Tibial nerve (tissue), 4 donors: Measurements from ENCODE around the gene FAM193B. TPM values are rescaled to one million over a fixed set of nuclear protein-coding genes. Genes with fewer than 3 reads are reported as not detected.

Experiments
- DNase-seq, 2 donors: peaks; one replicate each; pipeline ENCODE4 v3.0.0-alpha.2; 2019; ENCODE audit warnings: low spot score in 2 of 2
- H3K27ac ChIP-seq, 4 donors: fragments of 200-600 bp; sonication (generic) in 3 of 4; one replicate each; pipeline ENCODE4 v1.5.1; 2017 to 2019; ENCODE audit warnings: mild to moderate bottlenecking in 1 of 4
- H3K27me3 ChIP-seq, 2 donors: fragments of 200-600 bp; sonication (generic) in 1 of 2; one replicate each; pipeline versions ENCODE4 v1.5.1 to v1.6.0; 2017 to 2019
- H3K36me3 ChIP-seq, 3 donors: fragments of 200-600 bp; sonication (generic); one replicate each; pipeline ENCODE4 v1.5.1; 2018 to 2019
- H3K4me1 ChIP-seq, 4 donors: fragments of 200-600 bp; sonication (generic) in 3 of 4; one replicate each; pipeline ENCODE4 v1.5.1; 2017 to 2019
- H3K4me3 ChIP-seq, 4 donors: fragments of 200-600 bp; sonication (generic) in 3 of 4; one replicate each; pipeline ENCODE4 v1.5.1; 2017 to 2019; ENCODE audit warnings: mild to moderate bottlenecking in 1 of 4, moderate library complexity in 1 of 4
- H3K9me3 ChIP-seq, 4 donors: fragments of 200-600 bp; sonication (generic) in 3 of 4; one replicate each; pipeline ENCODE4 v1.5.1; 2017 to 2019
- CTCF ChIP-seq, 5 experiments: fragments of 200-600 bp in 3 of 5; fragments of 450-650 bp in 2 of 5; sonication (generic) in 3 of 5; IDR thresholded peaks; one replicate each; pipeline ENCODE4 v1.5.1; 2016 to 2019; ENCODE audit warnings: antibody characterized with exemption in 5 of 5, mild to moderate bottlenecking in 3 of 5, moderate library complexity in 2 of 5
- EP300 ChIP-seq, 2 donors: sonication (generic); formaldehyde crosslinking; IDR thresholded peaks; one replicate each; pipeline ENCODE4 v1.6.1; 2017; ENCODE audit warnings: antibody characterized with exemption in 2 of 2, mild to moderate bottlenecking in 1 of 2
- POLR2A ChIP-seq, 2 donors: fragments of 450-650 bp; IDR thresholded peaks; one replicate each; pipeline ENCODE4 v1.6.1; 2017; ENCODE audit warnings: antibody characterized with exemption in 2 of 2, mild to moderate bottlenecking in 2 of 2, moderate library complexity in 2 of 2
- whole genome bisulfite sequencing, 2 donors: methylation state at CpG; one replicate each; pipeline ENCODE4 v1.1.5; 2018; 5-methylcytosine and 5-hydroxymethylcytosine counted together
- total RNA-seq, 4 donors: library from RNA; depleted of rRNA; stranded (reverse); fragments of >200 nt; gene quantifications; one replicate each; pipeline ENCODE4 v1.1.0, GENCODE V29; 2016

FAM193B gene
- total RNA-seq, 4 donors from 2014 or later: 82.4 to 152 (median 115) TPM

- H3K4me3 ChIP-seq: peak overlapping the region in 2 of 4 donors; percentile 72 to 95
- WGBS, 2 donors: 87 to 96% methylated on average over 7 of the region's 7 CpGs
Measured at GRCh38 chr5:177515580-177515979, 38.8 kb downstream of the FAM193B start.

GRCh38 chr5:177514541-177514940, 39.8 kb downstream of the FAM193B start:
- WGBS, 2 donors: 94% methylated on average over 8 to 11 of the region's 11 CpGs
- H3K4me3 ChIP-seq: no peak overlapping the region
- H3K27me3 ChIP-seq: no peaks in the 10 kb centered on the region
- no peak overlapping the region for H3K27ac ChIP-seq
- TF ChIP-seq EP300 (IDR thresholded peaks at IDR 0.05) (no peak), POLR2A (IDR thresholded peaks at IDR 0.05) (no peak), CTCF (IDR thresholded peaks at IDR 0.05) (no peak)
- H3K9me3 ChIP-seq: no peaks in the 10 kb centered on the region
- H3K36me3 ChIP-seq: peaks cover 2 to 67% (median 13%) of the 10 kb centered on the region in 3 donors
- peaks cover 3 to 41% (median 12%) of the 10 kb centered on the region in 4 donors for H3K4me1 ChIP-seq
- DNase-seq: no peak

More at GRCh38 chr5:177515580-177515979, 38.8 kb downstream of the FAM193B start:
- peaks cover 2 to 69% (median 13%) of the 10 kb centered on the region in 3 donors for H3K36me3 ChIP-seq
- H3K4me1 ChIP-seq: peaks cover 3 to 34% (median 10%) of the 10 kb centered on the region in 4 donors
- no peaks in the 10 kb centered on the region for H3K9me3 ChIP-seq
- no peak for TF ChIP-seq EP300 (IDR thresholded peaks at IDR 0.05)
- TF ChIP-seq CTCF (IDR thresholded peaks at IDR 0.05): no peak
- TF ChIP-seq POLR2A (IDR thresholded peaks at IDR 0.05): no peak
- no peaks in the 10 kb centered on the region for H3K27me3 ChIP-seq
- no peak overlapping the region for H3K27ac ChIP-seq
- no peak for DNase-seq

- no peaks in the 10 kb centered on the region for H3K27me3 ChIP-seq
- TF ChIP-seq POLR2A (IDR thresholded peaks at IDR 0.05): no peak
- no peak for TF ChIP-seq EP300 (IDR thresholded peaks at IDR 0.05)
- H3K27ac ChIP-seq: no peak overlapping the region
- H3K9me3 ChIP-seq: no peaks in the 10 kb centered on the region
- H3K36me3 ChIP-seq: peaks cover 2 to 62% (median 13%) of the 10 kb centered on the region in 3 donors
- DNase-seq: no peak
- peaks cover 3 to 42% (median 12%) of the 10 kb centered on the region in 4 donors for H3K4me1 ChIP-seq
- no peak overlapping the region for H3K4me3 ChIP-seq
- 90 to 99% methylated on average over 15 of the region's 15 CpGs for WGBS, 2 donors
Measured at GRCh38 chr5:177513500-177513899, 40.9 kb downstream of the FAM193B start.

- Histone ChIP-seq H3K36me3 (peaks cover 2 to 62% (median 13%) of the 10 kb centered on the region in 3 donors), H3K4me3 (no peak overlapping the region), H3K27me3 (no peaks in the 10 kb centered on the region), H3K27ac (no peak overlapping the region), H3K9me3 (no peaks in the 10 kb centered on the region), H3K4me1 (peaks cover 3 to 42% (median 12%) of the 10 kb centered on the region in 4 donors)
- WGBS, 2 donors: 91 to 94% methylated on average over 16 of the region's 16 CpGs
- no peak for DNase-seq
- TF ChIP-seq POLR2A (IDR thresholded peaks at IDR 0.05): no peak
- no peak for TF ChIP-seq EP300 (IDR thresholded peaks at IDR 0.05)
- TF ChIP-seq CTCF (IDR thresholded peaks at IDR 0.05): no peak
Measured at GRCh38 chr5:177512736-177513380, 41.5 kb downstream of the FAM193B start.

- Histone ChIP-seq H3K4me3 (no peak overlapping the region), H3K9me3 (no peaks in the 10 kb centered on the region), H3K4me1 (peaks cover 3 to 38% (median 12%) of the 10 kb centered on the region in 4 donors), H3K36me3 (peaks cover 2 to 62% (median 13%) of the 10 kb centered on the region in 3 donors), H3K27ac (no peak overlapping the region), H3K27me3 (no peaks in the 10 kb centered on the region)
- 90 to 96% methylated on average over 23 to 26 of the region's 34 CpGs for WGBS, 2 donors
- no peak for TF ChIP-seq CTCF (IDR thresholded peaks at IDR 0.05)
- no peak for TF ChIP-seq POLR2A (IDR thresholded peaks at IDR 0.05)
- TF ChIP-seq EP300 (IDR thresholded peaks at IDR 0.05): no peak
- DNase-seq: no peak
Measured at GRCh38 chr5:177511796-177512675, 42.3 kb downstream of the FAM193B start.
